SK-N-SH (cell line): ENCODE results near the gene MTMR11.

Source experiments
- FOXJ3 ChIP-seq: sonication (generic); formaldehyde crosslinking; IDR thresholded peaks from 2 replicates; pipeline ENCODE4 v1.5.1; 2020; ENCODE audit warnings: mild to moderate bottlenecking, missing genetic modification reagents
- FOXM1 ChIP-seq: IDR thresholded peaks from 2 replicates; pipeline ENCODE4 v1.4.0; 2012; ENCODE audit warnings: low read depth, mild to moderate bottlenecking
- JUND ChIP-seq: IDR thresholded peaks from 2 replicates; pipeline ENCODE4 v1.4.0; 2012
- MXI1 ChIP-seq: IDR thresholded peaks from 2 replicates; pipeline ENCODE4 v1.6.1; 2012; ENCODE audit warnings: mild to moderate bottlenecking, low read depth, low read length, improper control_type of control experiment
- NRF1 ChIP-seq: IDR thresholded peaks from 2 replicates; pipeline ENCODE4 v1.6.1; 2012; ENCODE audit warnings: low read depth, mild to moderate bottlenecking, low read length
- POLR2AphosphoS5 ChIP-seq: IDR thresholded peaks from 2 replicates; pipeline ENCODE4 v1.6.1; 2012; ENCODE audit warnings: low read depth, low read length
- RCOR1 ChIP-seq: fragments of 150-350 bp; IDR thresholded peaks from 2 replicates; pipeline ENCODE4 v1.6.1; 2017; ENCODE audit warnings: antibody characterized with exemption, low read length
- RFX5 ChIP-seq: IDR thresholded peaks from 2 replicates; pipeline ENCODE4 v1.6.1; 2012; ENCODE audit warnings: mild to moderate bottlenecking, improper control_type of control experiment, low read length
- TF ChIP-seq, protein P1 (sequence below): fragments of 150-350 bp; IDR thresholded peaks from 2 replicates; pipeline ENCODE4 v1.6.1; 2017; ENCODE audit warnings: antibody characterized with exemption, low read length, low read depth, borderline replicate concordance
- TF ChIP-seq, protein P2 (sequence below): fragments of 200-600 bp; sonication (generic); IDR thresholded peaks from 2 replicates; pipeline ENCODE4 v1.6.1; 2017; ENCODE audit warnings: antibody characterized with exemption, mild to moderate bottlenecking, moderate library complexity

DNA sequence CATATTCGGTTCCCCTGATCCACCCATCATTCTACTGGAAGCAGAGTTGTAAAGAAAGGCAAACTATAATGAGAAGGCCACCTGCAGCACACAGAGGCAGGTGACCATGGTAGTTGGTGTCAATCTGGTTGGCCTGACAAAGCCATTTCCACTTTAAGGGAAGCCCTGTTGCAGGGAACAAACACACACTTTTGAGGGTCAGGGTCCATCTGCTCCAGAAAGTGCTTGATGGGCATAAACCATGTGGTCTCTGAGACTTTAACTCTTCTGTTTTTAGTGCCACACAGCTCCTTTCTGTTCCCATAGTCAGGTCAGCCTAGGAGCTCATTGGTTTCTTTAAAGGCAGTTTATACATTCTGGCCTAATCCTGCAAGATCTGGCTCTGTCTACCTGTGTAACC, 54.8 kb downstream of the MTMR11 start:
- TF ChIP-seq, protein P1, sequence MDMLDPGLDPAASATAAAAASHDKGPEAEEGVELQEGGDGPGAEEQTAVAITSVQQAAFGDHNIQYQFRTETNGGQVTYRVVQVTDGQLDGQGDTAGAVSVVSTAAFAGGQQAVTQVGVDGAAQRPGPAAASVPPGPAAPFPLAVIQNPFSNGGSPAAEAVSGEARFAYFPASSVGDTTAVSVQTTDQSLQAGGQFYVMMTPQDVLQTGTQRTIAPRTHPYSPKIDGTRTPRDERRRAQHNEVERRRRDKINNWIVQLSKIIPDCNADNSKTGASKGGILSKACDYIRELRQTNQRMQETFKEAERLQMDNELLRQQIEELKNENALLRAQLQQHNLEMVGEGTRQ, result no peak
- TF ChIP-seq, protein P2, sequence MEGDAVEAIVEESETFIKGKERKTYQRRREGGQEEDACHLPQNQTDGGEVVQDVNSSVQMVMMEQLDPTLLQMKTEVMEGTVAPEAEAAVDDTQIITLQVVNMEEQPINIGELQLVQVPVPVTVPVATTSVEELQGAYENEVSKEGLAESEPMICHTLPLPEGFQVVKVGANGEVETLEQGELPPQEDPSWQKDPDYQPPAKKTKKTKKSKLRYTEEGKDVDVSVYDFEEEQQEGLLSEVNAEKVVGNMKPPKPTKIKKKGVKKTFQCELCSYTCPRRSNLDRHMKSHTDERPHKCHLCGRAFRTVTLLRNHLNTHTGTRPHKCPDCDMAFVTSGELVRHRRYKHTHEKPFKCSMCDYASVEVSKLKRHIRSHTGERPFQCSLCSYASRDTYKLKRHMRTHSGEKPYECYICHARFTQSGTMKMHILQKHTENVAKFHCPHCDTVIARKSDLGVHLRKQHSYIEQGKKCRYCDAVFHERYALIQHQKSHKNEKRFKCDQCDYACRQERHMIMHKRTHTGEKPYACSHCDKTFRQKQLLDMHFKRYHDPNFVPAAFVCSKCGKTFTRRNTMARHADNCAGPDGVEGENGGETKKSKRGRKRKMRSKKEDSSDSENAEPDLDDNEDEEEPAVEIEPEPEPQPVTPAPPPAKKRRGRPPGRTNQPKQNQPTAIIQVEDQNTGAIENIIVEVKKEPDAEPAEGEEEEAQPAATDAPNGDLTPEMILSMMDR, result no peak
- no peak for TF ChIP-seq RCOR1
- TF ChIP-seq FOXJ3 (CRISPR knock-in tag), result no peak
- no peak for TF ChIP-seq POLR2AphosphoS5
- no peak for TF ChIP-seq RFX5
- TF ChIP-seq NRF1, result no peak
- TF ChIP-seq MXI1, result no peak
- TF ChIP-seq JUND, result no peak
- no peak for TF ChIP-seq FOXM1
